GM19397 (cell line): ENCODE results near the gene ACTN3.
"Not testable (repeated sequence)": the region's sequence is repeated elsewhere in the genome, so short reads cannot be mapped to it uniquely, and the experiment has no call there.

Experiments used
- ATAC-seq: cut with Tn5 transposase; IDR thresholded peaks from one replicate; pipeline ENCODE4 v1.9.1; 2021; ENCODE audit warnings: mild to moderate bottlenecking, moderate library complexity; ENCODE audit not compliant: unreplicated experiment

The ACTN3 gene

GRCh38 chr11:66546368-66546965 lies at the start of gene ACTN3:
Gene ACTN3 (plus strand): TSS chr11:66546903. CDS start chr11:66546938, 35 bp downstream.
- ATAC-seq, result no peak

- no peak for ATAC-seq
These were observed 49.5 kb upstream of the ACTN3 start for GRCh38 chr11:66497206-66497605.

- ATAC-seq, result no peak
These were observed 48.2 kb upstream of the ACTN3 start for GRCh38 chr11:66498506-66498905.

- no peak for ATAC-seq
These were observed 41.4 kb upstream of the ACTN3 start for GRCh38 chr11:66505276-66505816.

GRCh38 chr11:66509131-66509561 lies 37.6 kb upstream of the ACTN3 start:
- ATAC-seq, result no peak

GRCh38 chr11:66510271-66510989 lies 36.3 kb upstream of the ACTN3 start, which contains the start of gene BBS1:
Gene BBS1 (plus strand): TSS chr11:66510635. CDS start chr11:66510660, 25 bp downstream.
- ATAC-seq, result peak; percentile 85

GRCh38 chr11:66510990-66511339 lies 35.7 kb upstream of the ACTN3 start:
- no peak for ATAC-seq

GRCh38 chr11:66523611-66524010 lies 23.1 kb upstream of the ACTN3 start:
- ATAC-seq, result no peak

GRCh38 chr11:66524304-66525040 lies 22.2 kb upstream of the ACTN3 start:
- no peak for ATAC-seq

- no peak for ATAC-seq
These were observed 17.6 kb upstream of the ACTN3 start for GRCh38 chr11:66529069-66529468.

GRCh38 chr11:66529655-66530054 lies 17.0 kb upstream of the ACTN3 start:
- ATAC-seq, result no peak

- no peak for ATAC-seq
These were observed 15.6 kb upstream of the ACTN3 start for GRCh38 chr11:66530927-66531709.

- ATAC-seq, result no peak
These were observed 14.9 kb upstream of the ACTN3 start for GRCh38 chr11:66531841-66532240.

GRCh38 chr11:66532784-66533183 lies 13.9 kb upstream of the ACTN3 start:
- no peak for ATAC-seq

- ATAC-seq, result no peak
These were observed 7.4 kb upstream of the ACTN3 start for GRCh38 chr11:66539170-66539869.

- ATAC-seq, result no peak
These were observed 6.9 kb upstream of the ACTN3 start for GRCh38 chr11:66539870-66540213.

GRCh38 chr11:66540598-66540997 lies 6.1 kb upstream of the ACTN3 start:
- not testable (repeated sequence) for ATAC-seq

GRCh38 chr11:66541892-66542291 lies 4.8 kb upstream of the ACTN3 start:
- no peak for ATAC-seq

- ATAC-seq, result no peak
These were observed 4.3 kb upstream of the ACTN3 start for GRCh38 chr11:66542362-66542761.
